Left ventricle myocardium inferior (tissue), 1 donor: ENCODE results near the gene TFDP2. TPM values are rescaled to one million over a fixed set of nuclear protein-coding genes. Genes with fewer than 3 reads are reported as not detected.
A peak's percentile ranks its signal among the peaks of the same experiment; 100 is the strongest.

ENCODE experiments used
- DNase-seq: peaks from one replicate; pipeline ENCODE4 v3.0.0-alpha.2; 2020
- H3K27ac ChIP-seq: fragments of 200-600 bp; replicated peaks from 2 replicates; pipeline ENCODE4 v1.8.0; 2021
- H3K27me3 ChIP-seq: fragments of 200-600 bp; 2 replicates; pipeline ENCODE4 v1.8.0; 2021; ENCODE audit warnings: low read depth
- H3K36me3 ChIP-seq: fragments of 200-600 bp; 2 replicates; pipeline ENCODE4 v1.8.0; 2021
- H3K4me1 ChIP-seq: fragments of 200-600 bp; 2 replicates; pipeline ENCODE4 v1.8.0; 2021
- H3K4me3 ChIP-seq: fragments of 200-600 bp; 2 replicates; pipeline ENCODE4 v1.8.0; 2021; ENCODE audit warnings: mild to moderate bottlenecking, moderate library complexity
- H3K9me3 ChIP-seq: fragments of 200-600 bp; replicated peaks from 2 replicates; pipeline ENCODE4 v1.8.0; 2021
- CTCF ChIP-seq: fragments of 200-600 bp; IDR thresholded peaks from 2 replicates; pipeline ENCODE4 v1.8.0; 2021; ENCODE audit warnings: antibody characterized with exemption, mild to moderate bottlenecking, borderline replicate concordance
- intact Hi-C: fragments of 100-400 bp; cut with micrococcal nuclease; formaldehyde crosslinking; loops from one replicate; pipeline ENCODE4 v1.11.0; 2022
- total RNA-seq: library from RNA; stranded (reverse); fragmentation: NEBNext Ultra II Directional; extraction: Animal tissue kit (Norgen Biotek cat#: 25700); gene quantifications from one replicate; pipeline ENCODE4 v1.2.1, GENCODE V29; 2021
- donor health status: DM: no; HTN: yes; CAD: no; lungs with severe emphysema.

TFDP2 gene
- total RNA-seq, 1 donor from 2014 or later = 67.1 TPM

- Histone ChIP-seq H3K27me3 (no peaks in the 10 kb centered on the region), H3K4me3 (peak overlapping the region; percentile 68), H3K27ac (peak overlapping the region; percentile 69), H3K36me3 (no peaks in the 10 kb centered on the region), H3K9me3 (no peaks in the 10 kb centered on the region), H3K4me1 (peaks cover 40% of the 10 kb centered on the region)
- intact Hi-C loops = no loop called here
- no peak for TF ChIP-seq CTCF
- no peak for DNase-seq
Measured at GRCh38 chr3:142029791-142030190, 119.6 kb downstream of the TFDP2 start.

GRCh38 chr3:142029052-142029642 lies 120.2 kb downstream of the TFDP2 start:
- DNase-seq = no peak
- H3K36me3 ChIP-seq = no peaks in the 10 kb centered on the region
- H3K4me3 ChIP-seq = peak overlapping the region; percentile 68
- intact Hi-C loops = no loop called here
- H3K27ac ChIP-seq = peak overlapping the region; percentile 69
- TF ChIP-seq CTCF = no peak
- H3K27me3 ChIP-seq = no peaks in the 10 kb centered on the region
- H3K4me1 ChIP-seq = peaks cover 40% of the 10 kb centered on the region
- H3K9me3 ChIP-seq = no peaks in the 10 kb centered on the region

GRCh38 chr3:142028243-142028777 lies 121.0 kb downstream of the TFDP2 start:
- TF ChIP-seq CTCF = peak; percentile 40
- intact Hi-C loops = no loop called here
- DNase-seq = no peak
- Histone ChIP-seq H3K27ac (peak overlapping the region; percentile 69), H3K4me3 (peak overlapping the region; percentile 68), H3K9me3 (no peaks in the 10 kb centered on the region), H3K27me3 (no peaks in the 10 kb centered on the region), H3K4me1 (peaks cover 40% of the 10 kb centered on the region), H3K36me3 (no peaks in the 10 kb centered on the region)

- DNase-seq = no peak
Measured at GRCh38 chr3:142027735-142028134, 121.6 kb downstream of the TFDP2 start.

GRCh38 chr3:142027300-142027699 lies 122.0 kb downstream of the TFDP2 start:
- TF ChIP-seq CTCF = no peak
- Histone ChIP-seq H3K4me3 (peak overlapping the region; percentile 68), H3K27ac (peak overlapping the region; percentile 69), H3K4me1 (peaks cover 44% of the 10 kb centered on the region), H3K27me3 (no peaks in the 10 kb centered on the region), H3K9me3 (no peaks in the 10 kb centered on the region), H3K36me3 (no peaks in the 10 kb centered on the region)
- no peak for DNase-seq
- intact Hi-C loops = no loop called here

More at GRCh38 chr3:142027735-142028134, 121.6 kb downstream of the TFDP2 start:
- H3K4me1 ChIP-seq = peaks cover 40% of the 10 kb centered on the region
- peak overlapping the region; percentile 68 for H3K4me3 ChIP-seq
- H3K9me3 ChIP-seq = no peaks in the 10 kb centered on the region
- H3K27ac ChIP-seq = peak overlapping the region; percentile 69
- H3K36me3 ChIP-seq = no peaks in the 10 kb centered on the region
- no peak for TF ChIP-seq CTCF
- H3K27me3 ChIP-seq = no peaks in the 10 kb centered on the region
- intact Hi-C loops = no loop called here
